GM20000 (cell line): ENCODE results near the gene GPR161.
A peak's percentile ranks its signal among the peaks of the same experiment; 100 is the strongest.

ENCODE experiments used
- DNase-seq: peaks from one replicate; pipeline ENCODE4 v3.0.0; 2012; ENCODE audit warnings: low spot score
- CTCF ChIP-seq: IDR thresholded peaks from 2 replicates; pipeline ENCODE4 v1.5.1; 2012; ENCODE audit warnings: mild to moderate bottlenecking, control low read depth; ENCODE audit errors: extremely low read depth, missing control alignments

Gene GPR161

GRCh38 chr1:168050307-168050706 is 86.4 kb downstream of the GPR161 start:
- TF ChIP-seq CTCF: no peak
- DNase-seq: no peak

GRCh38 chr1:168045311-168045710 is 91.4 kb downstream of the GPR161 start:
- no peak for DNase-seq
- TF ChIP-seq CTCF: no peak

GRCh38 chr1:168042362-168042761 is 94.4 kb downstream of the GPR161 start:
- DNase-seq: no peak
- TF ChIP-seq CTCF: no peak

GRCh38 chr1:168035345-168035744 is 101.4 kb downstream of the GPR161 start:
- TF ChIP-seq CTCF: no peak
- no peak for DNase-seq

- DNase-seq: peak; percentile 22
- no peak for TF ChIP-seq CTCF
These were observed 104.7 kb downstream of the GPR161 start for GRCh38 chr1:168032029-168032428.

- DNase-seq: no peak
- TF ChIP-seq CTCF: no peak
These were observed 105.1 kb downstream of the GPR161 start for GRCh38 chr1:168031627-168032026.

GRCh38 chr1:168031198-168031597 is 105.5 kb downstream of the GPR161 start:
- DNase-seq: no peak
- TF ChIP-seq CTCF: no peak
